HG03521 (cell line): ENCODE measurements around the gene SYMPK.
"Not testable (repeated sequence)": the region's sequence is repeated elsewhere in the genome, so short reads cannot be mapped to it uniquely, and the experiment has no call there.

Experiments used
- ATAC-seq: cut with Tn5 transposase; IDR thresholded peaks from one replicate; pipeline ENCODE4 v1.9.1; 2021; ENCODE audit warnings: mild to moderate bottlenecking, moderate library complexity; ENCODE audit not compliant: unreplicated experiment

The SYMPK gene

GRCh38 chr19:45870798-45871197, 7.9 kb upstream of the SYMPK start:
- no peak for ATAC-seq

- ATAC-seq, result not testable (repeated sequence)
These were observed 4.3 kb upstream of the SYMPK start for GRCh38 chr19:45867241-45867640.

GRCh38 chr19:45866400-45867176, 3.6 kb upstream of the SYMPK start:
- no peak for ATAC-seq

- no peak for ATAC-seq
These were observed 2.5 kb upstream of the SYMPK start for GRCh38 chr19:45865269-45865948.

- no peak for ATAC-seq
These were observed 1.7 kb upstream of the SYMPK start for GRCh38 chr19:45864629-45865082.

GRCh38 chr19:45863840-45864628, 1.1 kb upstream of the SYMPK start, which contains the start of gene FOXA3:
FOXA3 (plus strand) TSS chr19:45864326; CDS start chr19:45864457, 131 bp downstream.
- ATAC-seq, result no peak

- ATAC-seq, result no peak
These were observed 440 bp upstream of the SYMPK start for GRCh38 chr19:45863335-45863839.

- no peak for ATAC-seq
These were observed 730 bp downstream of the SYMPK start for GRCh38 chr19:45862271-45862563.

- ATAC-seq, result no peak
These were observed 2.3 kb downstream of the SYMPK start for GRCh38 chr19:45860359-45861259.

- no peak for ATAC-seq
These were observed 8.7 kb downstream of the SYMPK start for GRCh38 chr19:45854167-45854778.

GRCh38 chr19:45852983-45853382, 10.0 kb downstream of the SYMPK start:
- ATAC-seq, result no peak

- ATAC-seq, result no peak
These were observed 10.7 kb downstream of the SYMPK start for GRCh38 chr19:45852145-45852750.

- no peak for ATAC-seq
These were observed 14.0 kb downstream of the SYMPK start for GRCh38 chr19:45848922-45849321.

GRCh38 chr19:45847663-45848062, 15.3 kb downstream of the SYMPK start:
- no peak for ATAC-seq

GRCh38 chr19:45842198-45842597, 20.7 kb downstream of the SYMPK start:
- ATAC-seq, result no peak

- no peak for ATAC-seq
These were observed 28.0 kb downstream of the SYMPK start for GRCh38 chr19:45834970-45835369.

GRCh38 chr19:45828945-45829344, 34.0 kb downstream of the SYMPK start:
- no peak for ATAC-seq

- no peak for ATAC-seq
These were observed 34.4 kb downstream of the SYMPK start for GRCh38 chr19:45828523-45828922.

GRCh38 chr19:45827459-45828093, 35.4 kb downstream of the SYMPK start:
- no peak for ATAC-seq
